Muscle layer of duodenum (tissue), 2 donors: ENCODE results near the gene HDAC7.
"Not testable (repeated sequence)": the region's sequence is repeated elsewhere in the genome, so short reads cannot be mapped to it uniquely, and the experiment has no call there.

Experiments
- H3K27ac ChIP-seq: one replicate; pipeline ENCODE4 v1.7.0; 2013; ENCODE audit warnings: mild to moderate bottlenecking, low read length
- H3K27me3 ChIP-seq: one replicate; pipeline ENCODE4 v1.7.0; 2013; ENCODE audit warnings: low read depth, mild to moderate bottlenecking, control low read depth, low read length
- H3K36me3 ChIP-seq, 2 donors: one replicate each; pipeline ENCODE4 v1.7.0; 2013; ENCODE audit warnings: low read length in 2 of 2, control low read depth in 1 of 2, mild to moderate bottlenecking in 1 of 2; ENCODE audit not compliant: insufficient read depth in 2 of 2, control insufficient read depth in 1 of 2
- H3K4me1 ChIP-seq, 2 donors: one replicate each; pipeline ENCODE4 v1.7.0; 2013; ENCODE audit warnings: low read length in 2 of 2, mild to moderate bottlenecking in 2 of 2, control low read depth in 1 of 2, moderate library complexity in 1 of 2; ENCODE audit not compliant: insufficient read depth in 2 of 2, control insufficient read depth in 1 of 2
- H3K4me3 ChIP-seq, 2 donors: one replicate each; pipeline ENCODE4 v1.7.0; 2013; ENCODE audit warnings: low read length in 2 of 2, low read depth in 1 of 2, mild to moderate bottlenecking in 1 of 2
- H3K9me3 ChIP-seq, 2 donors: one replicate each; pipeline ENCODE4 v1.7.0; 2013; ENCODE audit warnings: low read length in 2 of 2, control low read depth in 1 of 2, mild to moderate bottlenecking in 1 of 2; ENCODE audit not compliant: control insufficient read depth in 1 of 2
- donor health status: healthy.

Gene HDAC7

DNA sequence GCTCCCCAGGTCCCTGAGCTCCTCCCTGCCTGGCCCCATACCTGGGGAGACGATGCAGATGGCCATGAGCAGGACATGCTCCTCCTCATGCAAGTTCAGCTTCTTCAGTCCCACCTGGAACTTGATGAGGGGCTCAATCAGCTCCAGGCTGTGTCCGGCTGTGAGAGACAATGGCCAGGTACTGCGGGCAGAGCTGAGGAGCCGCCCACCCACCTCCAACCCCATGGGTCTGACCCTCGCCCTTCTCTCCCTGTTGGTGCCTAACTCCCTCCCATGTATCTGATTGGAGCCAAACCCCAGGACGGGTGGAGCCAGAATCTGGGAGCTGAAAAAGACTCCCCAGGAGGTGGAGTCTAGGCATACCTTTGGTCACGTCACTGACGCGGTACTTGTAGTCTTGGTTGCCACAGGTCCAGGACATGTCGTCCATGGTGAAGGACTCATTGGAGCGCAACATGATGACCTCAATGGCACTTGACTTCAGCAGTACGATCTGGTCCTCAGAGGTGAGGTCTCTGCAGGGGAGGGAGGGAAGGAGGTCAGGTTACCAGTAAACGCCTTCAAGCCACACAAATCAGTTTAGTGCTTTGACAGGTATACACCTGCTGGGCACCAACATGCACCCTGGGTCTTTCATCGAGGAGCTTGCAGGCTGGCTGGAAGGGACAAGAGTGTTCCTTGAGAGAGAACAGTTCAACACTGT lies 26.7 kb upstream of the HDAC7 start:
- no peaks in the 10 kb centered on the region for H3K4me1 ChIP-seq
- H3K36me3 ChIP-seq: peaks cover 0 to 3% of the 10 kb centered on the region in 2 donors
- no peak overlapping the region for H3K4me3 ChIP-seq
- H3K9me3 ChIP-seq: no peaks in the 10 kb centered on the region
- no peaks in the 10 kb centered on the region for H3K27me3 ChIP-seq
- H3K27ac ChIP-seq: no peak overlapping the region

- Histone ChIP-seq H3K36me3 (peaks cover 0 to 3% of the 10 kb centered on the region in 2 donors), H3K9me3 (no peaks in the 10 kb centered on the region), H3K4me3 (no peak overlapping the region), H3K27ac (no peak overlapping the region), H3K4me1 (no peaks in the 10 kb centered on the region), H3K27me3 (no peaks in the 10 kb centered on the region)
Observed at GRCh38 chr12:47845081-47845480, 25.4 kb upstream of the HDAC7 start.

DNA sequence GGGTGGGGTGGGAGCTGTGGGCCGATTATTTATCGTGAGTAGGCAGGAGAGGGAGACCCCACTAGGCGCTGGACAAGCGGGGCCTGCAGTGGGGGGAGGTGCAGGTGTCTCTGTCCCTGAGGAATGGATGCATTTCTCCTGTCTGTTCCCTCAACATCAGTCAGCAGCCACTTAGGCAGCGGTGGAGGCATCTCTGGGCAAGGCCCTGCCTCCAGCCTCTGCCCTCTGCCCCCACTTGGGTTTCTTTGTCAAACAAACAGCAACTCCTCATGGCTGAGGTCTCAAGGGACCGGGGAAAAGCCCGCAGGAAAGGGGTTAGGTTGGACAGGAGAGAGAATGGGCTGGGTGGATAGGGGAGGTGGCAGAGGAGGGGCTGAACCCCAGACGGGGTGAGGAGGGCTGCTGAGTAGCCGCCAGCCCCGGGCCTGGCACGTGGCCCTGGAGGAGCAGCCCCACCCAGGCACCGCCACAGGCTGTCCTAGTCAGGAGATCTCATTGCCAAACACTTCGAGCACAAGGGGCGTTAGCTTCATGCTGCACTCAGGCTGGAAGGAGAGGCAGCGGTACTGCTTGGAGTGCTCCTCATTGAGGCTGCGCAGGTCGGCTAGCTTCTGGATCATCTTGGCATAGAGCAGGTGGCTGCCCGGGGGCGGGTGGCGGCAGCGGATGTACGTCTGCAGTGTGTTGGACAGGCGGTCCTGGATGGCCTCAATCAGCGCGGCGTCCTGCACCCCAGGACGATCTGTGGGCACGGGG lies 24.7 kb upstream of the HDAC7 start:
- no peaks in the 10 kb centered on the region for H3K27me3 ChIP-seq

GRCh38 chr12:47843226-47843980 lies 23.7 kb upstream of the HDAC7 start:
- Histone ChIP-seq H3K27me3 (no peaks in the 10 kb centered on the region), H3K36me3 (peaks cover 0 to 3% of the 10 kb centered on the region in 2 donors), H3K4me3 (no peak overlapping the region), H3K9me3 (no peaks in the 10 kb centered on the region), H3K27ac (no peak overlapping the region), H3K4me1 (peaks cover 0 to under 1% of the 10 kb centered on the region in 2 donors)

More for the DNA sequence above, 24.7 kb upstream of the HDAC7 start:
- H3K4me1 ChIP-seq: no peaks in the 10 kb centered on the region
- no peaks in the 10 kb centered on the region for H3K9me3 ChIP-seq
- H3K27ac ChIP-seq: no peak overlapping the region
- peaks cover 0 to 3% of the 10 kb centered on the region in 2 donors for H3K36me3 ChIP-seq
- H3K4me3 ChIP-seq: no peak overlapping the region

DNA sequence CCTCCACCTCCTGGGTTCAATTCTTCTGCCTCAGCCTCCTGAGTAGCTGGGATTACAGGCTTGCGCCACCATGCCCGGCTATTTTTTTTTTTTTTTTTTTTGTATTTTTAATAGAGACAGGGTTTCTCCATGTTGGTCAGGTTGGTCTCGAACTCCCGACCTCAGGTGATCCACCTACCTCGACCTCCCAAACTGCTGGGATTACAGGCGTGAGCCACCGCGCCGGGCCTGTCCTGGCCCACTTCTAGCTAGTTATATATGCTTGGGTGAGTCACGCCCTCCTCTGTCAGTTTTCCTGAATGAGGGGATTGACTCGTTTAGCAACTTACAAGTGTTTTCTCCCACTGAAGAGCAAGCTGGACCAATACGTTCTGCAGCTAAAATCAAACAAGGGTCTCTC lies 22.8 kb upstream of the HDAC7 start:
- H3K4me3 ChIP-seq, H3K27me3 ChIP-seq, H3K36me3 ChIP-seq, H3K4me1 ChIP-seq, H3K27ac ChIP-seq, H3K9me3 ChIP-seq: not testable (repeated sequence)

DNA sequence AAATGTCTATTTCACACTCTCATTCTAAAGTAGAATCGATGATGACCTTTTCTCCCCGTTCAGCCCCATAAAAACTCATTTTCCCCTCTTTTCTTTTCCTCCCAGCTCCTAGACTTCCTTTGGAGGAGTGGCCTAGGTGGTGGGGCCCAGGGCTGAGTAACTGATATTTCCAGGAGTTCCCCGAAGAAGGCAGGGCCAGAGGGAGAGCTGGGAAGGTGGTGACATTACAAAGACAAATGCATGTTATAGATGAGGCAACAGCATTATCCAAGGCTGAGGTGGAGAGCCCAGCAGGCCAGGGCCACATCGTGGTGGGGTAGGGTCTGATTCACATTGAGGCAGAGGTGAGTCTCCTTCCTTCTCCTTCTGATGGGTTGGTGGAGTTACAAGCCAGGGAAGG lies 22.2 kb upstream of the HDAC7 start:
- Histone ChIP-seq H3K4me3 (no peak overlapping the region), H3K9me3 (no peaks in the 10 kb centered on the region), H3K36me3 (peaks cover 0 to 3% of the 10 kb centered on the region in 2 donors), H3K4me1 (peaks cover 0 to 5% of the 10 kb centered on the region in 2 donors), H3K27ac (no peak overlapping the region), H3K27me3 (no peaks in the 10 kb centered on the region)

DNA sequence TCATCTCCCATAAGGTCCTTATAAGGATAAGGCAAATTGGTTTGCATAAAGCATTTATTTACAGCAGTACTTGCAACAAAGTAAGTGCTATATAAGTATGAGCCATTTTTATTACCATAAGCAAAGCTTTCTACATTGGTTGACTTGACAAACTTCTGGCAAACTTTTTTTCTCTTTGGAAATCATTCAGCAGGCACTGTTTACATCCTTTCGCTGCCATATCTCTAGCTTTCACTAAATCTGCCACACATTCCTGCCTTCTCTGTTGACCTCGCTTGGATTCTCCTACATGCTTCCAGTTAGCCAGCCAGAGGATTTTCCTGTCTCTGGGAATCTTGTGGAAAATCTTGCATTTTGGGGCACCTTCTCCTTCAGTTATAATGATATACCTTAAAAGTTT lies 21.8 kb upstream of the HDAC7 start:
- Histone ChIP-seq H3K36me3 (peaks cover 0 to 3% of the 10 kb centered on the region in 2 donors), H3K27ac (no peak overlapping the region), H3K9me3 (no peaks in the 10 kb centered on the region), H3K4me1 (peaks cover 0 to 5% of the 10 kb centered on the region in 2 donors), H3K27me3 (no peaks in the 10 kb centered on the region), H3K4me3 (no peak overlapping the region)

- no peak overlapping the region for H3K4me3 ChIP-seq
- peaks cover 0 to 7% of the 10 kb centered on the region in 2 donors for H3K4me1 ChIP-seq
- peaks cover 0 to 3% of the 10 kb centered on the region in 2 donors for H3K36me3 ChIP-seq
- no peak overlapping the region for H3K27ac ChIP-seq
- no peaks in the 10 kb centered on the region for H3K27me3 ChIP-seq
- H3K9me3 ChIP-seq: no peaks in the 10 kb centered on the region
Observed at GRCh38 chr12:47840571-47840970, 20.9 kb upstream of the HDAC7 start.

DNA sequence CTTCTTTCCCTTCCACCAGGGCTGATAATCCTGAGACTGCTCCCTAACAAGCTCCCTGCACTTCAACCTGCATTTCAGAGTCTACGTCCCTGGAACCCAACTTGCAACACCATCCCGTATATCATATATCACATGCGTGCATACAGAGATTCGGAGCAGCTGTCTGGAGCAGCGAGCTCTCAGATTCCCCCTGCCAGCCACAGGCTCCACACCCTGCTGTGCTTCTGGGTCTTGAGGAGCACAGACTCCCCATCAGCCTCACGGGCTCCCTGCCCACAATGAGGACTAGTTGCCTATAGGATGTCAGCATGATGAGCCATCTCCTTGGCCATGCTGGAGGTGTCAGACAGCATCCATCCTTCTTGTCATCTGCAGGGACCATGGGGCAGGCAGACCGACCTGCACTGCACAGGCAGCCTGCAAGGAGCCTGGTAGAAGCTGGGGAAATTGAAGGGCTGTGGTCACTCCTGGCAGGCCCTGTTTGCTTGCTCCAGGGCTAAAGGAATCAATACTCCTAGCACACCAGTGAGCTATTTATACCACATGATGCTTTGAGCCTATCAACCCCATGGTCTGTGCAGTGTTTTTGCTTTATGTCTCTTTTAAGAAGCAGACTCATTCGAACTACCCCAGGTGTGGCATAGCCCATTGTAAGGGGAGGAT lies 19.6 kb upstream of the HDAC7 start:
- H3K27me3 ChIP-seq: no peaks in the 10 kb centered on the region
- H3K4me3 ChIP-seq: no peak overlapping the region
- H3K27ac ChIP-seq: no peak overlapping the region
- peaks cover 0 to 8% of the 10 kb centered on the region in 2 donors for H3K4me1 ChIP-seq
- peaks cover 0 to 3% of the 10 kb centered on the region in 2 donors for H3K36me3 ChIP-seq
- no peaks in the 10 kb centered on the region for H3K9me3 ChIP-seq

- Histone ChIP-seq H3K4me1 (peaks cover 0 to 8% of the 10 kb centered on the region in 2 donors), H3K27ac (no peak overlapping the region), H3K27me3 (no peaks in the 10 kb centered on the region), H3K4me3 (no peak overlapping the region), H3K36me3 (no peaks in the 10 kb centered on the region), H3K9me3 (no peaks in the 10 kb centered on the region)
Observed at GRCh38 chr12:47838286-47838931, 18.7 kb upstream of the HDAC7 start.
